T-cell (primary cell): ENCODE data around the gene DLG5. TPM values are rescaled to one million over a fixed set of nuclear protein-coding genes. Genes with fewer than 3 reads are reported as not detected.

Source experiments
- ATAC-seq, 4 experiments: fragments of 200-7000 bp in 3 of 4; fragments of 150-1000 bp in 1 of 4; cut with Tn5 transposase; replicated peaks in 1 of 4; 1 replicate in 3 of 4; 2 replicates in 1 of 4; pipeline ENCODE4 v1.10.0; 2021; ENCODE audit warnings: moderate library complexity in 3 of 4, mild to moderate bottlenecking in 2 of 4, moderate number of reproducible peaks in 1 of 4
- CTCF ChIA-PET, 2 donors: fragments of 300-600 bp; sonication (Branson Sonifier 250); formaldehyde crosslinking; loops; one replicate each; lab custom pipeline; 2022; ENCODE audit warnings: antibody characterized with exemption in 2 of 2; lab: Charles Lee
- POLR2A ChIA-PET, 2 donors: fragments of 300-600 bp; sonication (Branson Sonifier 250); formaldehyde crosslinking; loops; one replicate each; lab custom pipeline; 2022; ENCODE audit warnings: antibody characterized with exemption in 2 of 2; lab: Charles Lee
- DNase-seq, 35 experiments: peaks; one replicate each; pipeline versions ENCODE4 v3.0.0 to v3.0.0-alpha.2; 2013 to 2023
- H3K27ac ChIP-seq: one replicate; pipeline ENCODE4 v1.5.1; 2013; ENCODE audit warnings: low read length
- H3K27me3 ChIP-seq, 2 experiments: replicated peaks in 1 of 2; 1 replicate in 1 of 2; 2 replicates in 1 of 2; pipeline versions ENCODE4 v1.6.1 to v1.7.0; 2013; ENCODE audit warnings: low read length in 1 of 2, mixed read lengths in 1 of 2; ENCODE audit not compliant: control insufficient read depth in 2 of 2, insufficient read depth in 2 of 2; ENCODE audit errors: extremely low read depth in 1 of 2
- H3K36me3 ChIP-seq, 2 donors: 1 replicate in 1 of 2; 2 replicates in 1 of 2; pipeline versions ENCODE4 v1.6.1 to v1.7.0; 2013; ENCODE audit warnings: low read length in 1 of 2; ENCODE audit not compliant: control insufficient read depth in 2 of 2, insufficient read depth in 1 of 2; ENCODE audit errors: extremely low read depth in 1 of 2
- H3K4me1 ChIP-seq, 2 experiments: 1 replicate in 1 of 2; 2 replicates in 1 of 2; pipeline versions ENCODE4 v1.6.1 to v1.7.0; 2013; ENCODE audit warnings: low read length in 2 of 2, mixed read lengths in 1 of 2; ENCODE audit not compliant: insufficient read depth in 2 of 2, control insufficient read depth in 1 of 2; ENCODE audit errors: extremely low read depth in 1 of 2
- H3K4me3 ChIP-seq, 2 donors: 1 replicate in 1 of 2; 2 replicates in 1 of 2; pipeline versions ENCODE4 v1.5.1 to v1.7.0; 2013; ENCODE audit warnings: mild to moderate bottlenecking in 2 of 2, low read length in 1 of 2, moderate library complexity in 1 of 2; ENCODE audit not compliant: control insufficient read depth in 1 of 2; ENCODE audit errors: extremely low read depth in 1 of 2
- H3K9me3 ChIP-seq: 2 replicates; pipeline ENCODE4 v1.7.0; 2013
- H3K27ac Mint-ChIP-seq, 2 donors: one replicate each; pipeline ENCODE4 v1.8.0; 2020 to 2021; ENCODE audit warnings: mild to moderate bottlenecking in 2 of 2, mixed read lengths in 2 of 2
- H3K27me3 Mint-ChIP-seq, 2 donors: one replicate each; pipeline ENCODE4 v1.8.0; 2021 to 2022; ENCODE audit warnings: mixed read lengths in 2 of 2
- H3K36me3 Mint-ChIP-seq: one replicate; pipeline ENCODE4 v1.8.0; 2021; ENCODE audit warnings: mixed read lengths
- H3K4me1 Mint-ChIP-seq, 3 donors: one replicate each; pipeline ENCODE4 v1.8.0; 2020 to 2022; ENCODE audit warnings: mixed read lengths in 3 of 3, mild to moderate bottlenecking in 1 of 3
- H3K4me3 Mint-ChIP-seq, 3 donors: one replicate each; pipeline ENCODE4 v1.8.0; 2020 to 2022; ENCODE audit warnings: mild to moderate bottlenecking in 3 of 3, mixed read lengths in 3 of 3, moderate library complexity in 3 of 3
- H3K9me3 Mint-ChIP-seq, 3 donors: one replicate each; pipeline ENCODE4 v1.8.0; 2020 to 2022; ENCODE audit warnings: mixed read lengths in 3 of 3
- WGBS: methylation state at CpG from one replicate; pipeline ENCODE4 v1.1.5; 2013; ENCODE audit warnings: missing lambda C conversion rate; ENCODE audit not compliant: insufficient coverage; 5-methylcytosine and 5-hydroxymethylcytosine counted together
- total RNA-seq, 35 experiments: library from RNA in 6 of 35; stranded (reverse) in 6 of 35; fragments of 120-200 nt in 1 of 35; gene quantifications; one replicate each; pipeline versions ENCODE4 v1.2.1 to v1.2.4 and lab custom pipeline; 2013 to 2026

DLG5 gene
- total RNA-seq, 5 donors from 2014 or later (not counting 1 experiment from before 2014, with no cell fraction given), result 1.3 to 12.8 (median 3.5) TPM

DNA sequence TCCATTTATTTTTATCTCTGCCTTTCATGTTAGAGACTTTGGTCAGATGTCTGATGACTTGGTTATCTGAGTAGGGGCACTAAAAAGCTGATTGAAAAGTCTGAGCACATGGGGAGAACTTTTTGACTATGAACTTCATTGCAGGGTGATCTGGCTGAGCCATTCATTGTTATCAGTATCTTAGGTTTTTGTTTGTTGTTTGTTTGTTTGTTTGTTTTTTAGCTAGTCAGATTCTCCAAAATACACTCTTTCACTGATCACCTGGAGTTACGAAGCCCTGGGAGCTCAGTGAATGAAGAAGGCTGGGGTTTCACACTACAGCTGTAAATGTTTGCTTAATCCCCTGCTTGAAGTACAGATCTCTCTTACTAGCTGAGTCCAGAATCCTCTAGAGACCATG lies 28.6 kb upstream of the DLG5 start:
- H3K27ac Mint-ChIP-seq, result no peak overlapping the region
- no peaks in the 10 kb centered on the region for H3K36me3 Mint-ChIP-seq
- H3K27me3 ChIP-seq, result peaks cover 0 to 11% of the 10 kb centered on the region in 2 experiments
- no peak overlapping the region for H3K4me3 Mint-ChIP-seq
- CTCF ChIA-PET, result no interaction called here
- H3K27ac ChIP-seq, result no peak overlapping the region
- POLR2A ChIA-PET, result no interaction called here
- H3K4me3 ChIP-seq, result no peak overlapping the region
- H3K27me3 Mint-ChIP-seq, result peaks cover 6 to 8% of the 10 kb centered on the region in 2 donors
- ATAC-seq (no peak), DNase-seq (no peak)
- H3K9me3 ChIP-seq, result no peaks in the 10 kb centered on the region
- no peaks in the 10 kb centered on the region for H3K4me1 Mint-ChIP-seq
- H3K36me3 ChIP-seq, result no peaks in the 10 kb centered on the region
- H3K9me3 Mint-ChIP-seq, result peaks cover 4 to 18% (median 13%) of the 10 kb centered on the region in 3 donors
- 80% methylated on average over 1 of the region's 1 CpG for WGBS
- no peaks in the 10 kb centered on the region for H3K4me1 ChIP-seq

DNA sequence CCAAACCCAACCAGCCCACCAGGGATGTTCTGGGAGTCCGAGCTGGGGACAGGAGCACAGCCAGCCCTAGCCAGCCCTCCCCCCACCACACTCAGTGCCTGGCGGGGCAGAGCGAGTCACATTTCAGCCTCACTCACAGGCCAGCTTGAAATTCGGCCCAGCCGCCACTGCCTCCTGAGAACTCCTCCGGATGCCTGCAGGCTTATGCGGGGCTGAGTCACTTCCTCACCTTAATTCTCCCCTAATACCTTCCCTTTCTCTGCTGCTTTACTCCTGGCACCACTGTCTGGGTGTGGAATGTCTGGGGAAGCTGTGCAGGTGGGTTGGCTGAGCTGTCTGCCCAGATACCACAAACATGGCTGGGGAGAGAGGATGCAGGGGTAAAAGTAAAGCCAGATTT lies 22.6 kb upstream of the DLG5 start:
- Mint-ChIP-seq H3K36me3 (no peaks in the 10 kb centered on the region), H3K9me3 (peaks cover 4 to 18% (median 13%) of the 10 kb centered on the region in 3 donors), H3K27me3 (peaks cover 21% of the 10 kb centered on the region in 2 donors), H3K27ac (no peak overlapping the region), H3K4me3 (no peak overlapping the region), H3K4me1 (no peaks in the 10 kb centered on the region)
- ChIA-PET CTCF (no interaction called here), POLR2A (no interaction called here)
- H3K27ac ChIP-seq, result no peak overlapping the region
- peaks cover 0 to 17% of the 10 kb centered on the region in 2 experiments for H3K27me3 ChIP-seq
- H3K36me3 ChIP-seq, result no peaks in the 10 kb centered on the region
- 27% methylated on average over 5 of the region's 7 CpGs for WGBS
- H3K9me3 ChIP-seq, result no peaks in the 10 kb centered on the region
- H3K4me1 ChIP-seq, result no peaks in the 10 kb centered on the region
- no peak overlapping the region for H3K4me3 ChIP-seq
- ATAC-seq (no peak), DNase-seq (no peak)

DNA sequence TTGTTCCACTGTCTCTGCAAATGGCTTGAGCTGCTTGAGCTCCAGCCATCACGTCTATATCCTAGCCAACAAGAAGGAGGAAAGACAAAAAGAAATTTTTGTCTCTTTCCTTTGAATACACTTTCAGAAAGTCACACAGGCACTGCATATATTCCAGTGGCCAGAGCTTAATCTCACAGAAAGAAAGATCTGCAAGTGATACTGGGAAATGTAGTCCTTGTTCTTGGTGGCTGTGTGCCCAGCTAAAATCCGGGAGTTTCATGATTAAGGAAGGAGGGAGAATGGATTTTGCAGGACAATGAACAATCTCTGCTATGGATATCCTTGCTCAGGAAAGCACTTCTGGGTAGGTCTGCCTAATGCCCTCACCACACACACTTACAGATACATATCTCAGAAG lies 19.5 kb upstream of the DLG5 start:
- CTCF ChIA-PET, result no interaction called here
- peaks cover 28 to 29% of the 10 kb centered on the region in 2 donors for H3K27me3 Mint-ChIP-seq

GRCh38 chr10:77944519-77944918 lies 18.0 kb upstream of the DLG5 start:
- POLR2A ChIA-PET, result no interaction called here
- CTCF ChIA-PET, result no interaction called here

More for the DNA sequence above, 19.5 kb upstream of the DLG5 start:
- Mint-ChIP-seq H3K9me3 (peaks cover 4 to 8% (median 8%) of the 10 kb centered on the region in 3 donors), H3K4me3 (no peak overlapping the region), H3K27ac (no peak overlapping the region), H3K36me3 (no peaks in the 10 kb centered on the region), H3K4me1 (no peaks in the 10 kb centered on the region)
- DNase-seq (no peak), ATAC-seq (no peak)
- no peaks in the 10 kb centered on the region for H3K9me3 ChIP-seq
- H3K4me3 ChIP-seq, result no peak overlapping the region
- POLR2A ChIA-PET, result no interaction called here
- peaks cover 0 to 15% of the 10 kb centered on the region in 2 experiments for H3K27me3 ChIP-seq
- 40% methylated on average over 1 of the region's 2 CpGs for WGBS
- no peak overlapping the region for H3K27ac ChIP-seq
- no peaks in the 10 kb centered on the region for H3K4me1 ChIP-seq
- no peaks in the 10 kb centered on the region for H3K36me3 ChIP-seq

GRCh38 chr10:77943121-77943901 lies 16.8 kb upstream of the DLG5 start:
- ATAC-seq, result no peak
- H3K36me3 Mint-ChIP-seq, result no peaks in the 10 kb centered on the region
- no peak overlapping the region for H3K27ac Mint-ChIP-seq
- H3K27me3 Mint-ChIP-seq, result peaks cover 15 to 18% of the 10 kb centered on the region in 2 donors
- H3K4me1 Mint-ChIP-seq, result no peaks in the 10 kb centered on the region
- Histone ChIP-seq H3K4me1 (no peaks in the 10 kb centered on the region), H3K36me3 (no peaks in the 10 kb centered on the region), H3K4me3 (no peak overlapping the region), H3K27ac (no peak overlapping the region), H3K27me3 (peaks cover 0 to 8% of the 10 kb centered on the region in 2 experiments), H3K9me3 (no peaks in the 10 kb centered on the region)
- POLR2A ChIA-PET, result interaction anchor here in 1 of 2 donors (0.6 kb wide), 1 partner anchor 1181 kb away, joined by 4 read pairs; no protein-coding TSS in a partner anchor
- CTCF ChIA-PET, result interaction anchor here in 1 of 2 donors (0.7 kb wide), 1 partner anchor 11 kb away, joined by 3 read pairs; no protein-coding TSS in a partner anchor
- 88% methylated on average over 5 of the region's 8 CpGs for WGBS
- no peak for DNase-seq
- H3K4me3 Mint-ChIP-seq, result no peak overlapping the region
- no peaks in the 10 kb centered on the region for H3K9me3 Mint-ChIP-seq

More at GRCh38 chr10:77944519-77944918, 18.0 kb upstream of the DLG5 start:
- Mint-ChIP-seq H3K4me3 (no peak overlapping the region), H3K27me3 (peaks cover 25 to 26% of the 10 kb centered on the region in 2 donors), H3K36me3 (no peaks in the 10 kb centered on the region), H3K4me1 (no peaks in the 10 kb centered on the region), H3K9me3 (no peaks in the 10 kb centered on the region), H3K27ac (no peak overlapping the region)
- no peaks in the 10 kb centered on the region for H3K36me3 ChIP-seq
- DNase-seq, result no peak
- ATAC-seq, result no peak
- peaks cover 0 to 18% of the 10 kb centered on the region in 2 experiments for H3K27me3 ChIP-seq
- no peaks in the 10 kb centered on the region for H3K9me3 ChIP-seq
- no CpG with 5 or more reads among the region's 4 CpGs for WGBS
- H3K27ac ChIP-seq, result no peak overlapping the region
- no peak overlapping the region for H3K4me3 ChIP-seq
- H3K4me1 ChIP-seq, result no peaks in the 10 kb centered on the region

DNA sequence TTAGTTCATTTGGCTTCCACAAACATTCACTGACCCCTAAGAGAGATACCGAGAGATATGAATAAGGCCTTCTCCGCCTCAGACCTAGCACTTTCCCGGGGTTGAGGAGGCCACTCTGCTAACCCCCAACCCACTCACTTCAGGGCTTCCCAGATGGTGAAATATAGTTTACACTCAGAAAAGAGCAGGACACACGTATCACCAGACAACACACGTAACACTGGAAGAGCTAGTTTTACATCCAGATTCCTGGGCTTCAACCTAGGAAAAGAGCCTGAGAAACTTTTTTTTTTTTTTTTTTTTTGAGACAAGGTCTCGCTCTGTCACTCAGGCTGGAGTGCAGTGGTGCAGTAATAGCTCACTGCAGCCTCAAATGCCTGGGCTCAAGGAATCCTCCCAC lies 15.2 kb upstream of the DLG5 start:
- Mint-ChIP-seq H3K27me3 (peaks cover 15 to 18% of the 10 kb centered on the region in 2 donors), H3K27ac (no peak overlapping the region), H3K4me3 (no peak overlapping the region), H3K36me3 (no peaks in the 10 kb centered on the region), H3K9me3 (no peaks in the 10 kb centered on the region), H3K4me1 (no peaks in the 10 kb centered on the region)
- DNase-seq (no peak), ATAC-seq (no peak)
- ChIA-PET CTCF (interaction anchor here in 1 of 2 donors (0.7 kb wide), 1 partner anchor 251 kb away, joined by 3 read pairs; no protein-coding TSS in a partner anchor), POLR2A (no interaction called here)
- H3K27ac ChIP-seq, result no peak overlapping the region
- H3K4me3 ChIP-seq, result no peak overlapping the region
- H3K36me3 ChIP-seq, result no peaks in the 10 kb centered on the region
- no peaks in the 10 kb centered on the region for H3K4me1 ChIP-seq
- WGBS, result 100% methylated on average over 3 of the region's 6 CpGs
- no peaks in the 10 kb centered on the region for H3K9me3 ChIP-seq
- peaks cover 0 to 4% of the 10 kb centered on the region in 2 experiments for H3K27me3 ChIP-seq
